H1 (cell line): ENCODE measurements around the gene FPGS. TPM values are rescaled to one million over a fixed set of nuclear protein-coding genes. Genes with fewer than 3 reads are reported as not detected.

Experiments
- CHD7 ChIP-seq: fragments of 300-600 bp; sonication (generic); IDR thresholded peaks from 2 replicates; pipeline ENCODE4 v1.7.1; 2012; ENCODE audit warnings: low read length, moderate library complexity, mild to moderate bottlenecking, inconsistent platforms; ENCODE audit not compliant: insufficient replicate concordance
- CTBP2 ChIP-seq: IDR thresholded peaks from 2 replicates; pipeline ENCODE4 v1.7.0; 2011; ENCODE audit warnings: borderline replicate concordance, mild to moderate bottlenecking, moderate library complexity, mixed read lengths, low read length; ENCODE audit not compliant: insufficient read depth, insufficient read length
- EZH2 ChIP-seq: fragments of 200-600 bp; sonication (generic); IDR thresholded peaks from 2 replicates; pipeline ENCODE4 v1.7.1; 2012; ENCODE audit warnings: low read depth, mild to moderate bottlenecking, moderate library complexity, low read length, inconsistent platforms; ENCODE audit not compliant: severe bottlenecking
- SIRT6 ChIP-seq: IDR thresholded peaks from one replicate; pipeline ENCODE4 v1.7.1; 2012; ENCODE audit warnings: low read length, inconsistent platforms
- YY1 ChIP-seq: IDR thresholded peaks from 2 replicates; pipeline ENCODE4 v1.6.1; 2011; ENCODE audit warnings: low read depth, mild to moderate bottlenecking, low read length
- polyA plus RNA-seq, 7 experiments: library from polyadenylated mRNA; depleted of rRNA in 3 of 7; stranded (reverse) in 5 of 7; unstranded in 2 of 7; fragments of >200 nt in 5 of 7; fragments of 200-250 nt in 2 of 7; gene quantifications; 1 replicate in 5 of 7; 2 replicates in 1 of 7; 4 replicates in 1 of 7; pipeline versions ENCODE4 v1.2.1 to v1.2.3, GENCODE V29; 2011 to 2013; ENCODE audit warnings: missing spikeins in 2 of 7, mixed read lengths in 2 of 7
- total RNA-seq: library from RNA; stranded (reverse); fragmentation: NEBNext Ultra II Directional; extraction: Animal tissue kit (Norgen Biotek cat#: 25700); gene quantifications from 2 replicates; pipeline ENCODE4 v1.2.1, GENCODE V29; 2021

The FPGS gene
- total and polyA plus RNA-seq, 2 of the 8 experiments (the other 6 are each of a cell fraction or from before 2014, with no cell fraction given): 62.4 to 83.0 TPM

GRCh38 chr9:127773981-127774380 lies 28.7 kb upstream of the FPGS start (continued):
- TF ChIP-seq CHD7 (no peak), EZH2 (no peak), CTBP2 (no peak), SIRT6 (no peak), YY1 (no peak)
